Heart left ventricle (tissue), 16 donors: ENCODE data around the gene STON2. TPM values are rescaled to one million over a fixed set of nuclear protein-coding genes. Genes with fewer than 3 reads are reported as not detected.
A peak's percentile ranks its signal among the peaks of the same experiment; 100 is the strongest.

ENCODE experiments used
- ATAC-seq, 4 donors: fragments of 200-7000 bp; cut with Tn5 transposase; one replicate each; pipeline ENCODE4 v1.9.1; 2020 to 2022; ENCODE audit warnings: moderate library complexity in 4 of 4, mild to moderate bottlenecking in 3 of 4, moderate number of reproducible peaks in 1 of 4
- DNase-seq, 5 donors: peaks; one replicate each; pipeline ENCODE4 v3.0.0-alpha.2; 2020
- H3K27ac ChIP-seq, 12 donors: fragments of 200-600 bp; sonication (generic) in 4 of 12; one replicate each; pipeline versions ENCODE4 v1.5.0 to v1.8.0; 2016 to 2022; ENCODE audit warnings: mild to moderate bottlenecking in 2 of 12
- H3K27me3 ChIP-seq, 9 donors: fragments of 200-600 bp; sonication (generic) in 2 of 9; one replicate each; pipeline versions ENCODE4 v1.5.1 to v1.8.0; 2016 to 2022; ENCODE audit warnings: mild to moderate bottlenecking in 3 of 9
- H3K36me3 ChIP-seq, 9 donors: fragments of 200-600 bp; sonication (generic) in 2 of 9; one replicate each; pipeline versions ENCODE4 v1.5.0 to v1.8.0; 2018 to 2022; ENCODE audit warnings: mild to moderate bottlenecking in 2 of 9
- H3K4me1 ChIP-seq, 12 donors: fragments of 200-600 bp; sonication (generic) in 4 of 12; one replicate each; pipeline versions ENCODE4 v1.5.0 to v1.8.0; 2016 to 2022; ENCODE audit warnings: mild to moderate bottlenecking in 3 of 12
- H3K4me3 ChIP-seq, 12 donors: fragments of 200-600 bp; sonication (generic) in 4 of 12; one replicate each; pipeline versions ENCODE4 v1.5.0 to v1.8.0; 2017 to 2022; ENCODE audit warnings: mild to moderate bottlenecking in 9 of 12, moderate library complexity in 4 of 12
- H3K9me3 ChIP-seq, 12 donors: fragments of 200-600 bp; sonication (generic) in 4 of 12; one replicate each; pipeline versions ENCODE4 v1.5.0 to v1.8.0; 2016 to 2022; ENCODE audit warnings: mild to moderate bottlenecking in 1 of 12
- POLR2A ChIP-seq, 2 donors: fragments of 450-650 bp; IDR thresholded peaks; one replicate each; pipeline ENCODE4 v1.6.1; 2017; ENCODE audit warnings: antibody characterized with exemption in 2 of 2, mild to moderate bottlenecking in 2 of 2, moderate library complexity in 2 of 2
- WGBS, 4 donors: extraction: QIAGEN DNeasy Blood & Tissue Kit in 2 of 4; methylation state at CpG; one replicate each; pipeline versions ENCODE4 v1.1.5 to v1.1.7; 2013 to 2018; 5-methylcytosine and 5-hydroxymethylcytosine counted together
- intact Hi-C, 10 donors: fragments of 100-400 bp; cut with DNase I; formaldehyde crosslinking; loops; one replicate each; pipeline versions ENCODE4 v1.11.1 to v1.14.2; 2022
- polyA plus RNA-seq, 2 donors: library from polyadenylated mRNA; stranded (reverse); fragments of 200-250 nt; gene quantifications; one replicate each; pipeline ENCODE4 v1.2.3, GENCODE V29; 2013
- total RNA-seq, 9 donors: library from RNA; depleted of rRNA in 2 of 9; stranded (reverse); fragments of >200 nt in 2 of 9; fragmentation: NEBNext Ultra II Directional in 3 of 9; extraction: Animal tissue kit (Norgen Biotek cat#: 25700) in 3 of 9; gene quantifications; one replicate each; pipeline versions ENCODE4 v1.1.0 to v1.2.4, GENCODE V29; 2016 to 2023
- TF ChIP-seq, protein P1 (sequence below), 12 donors: fragments of 200-600 bp; sonication (generic) in 4 of 12; IDR thresholded peaks; one replicate each; pipeline versions ENCODE4 v1.5.0 to v1.8.0; 2018 to 2022; ENCODE audit warnings: antibody characterized with exemption in 12 of 12, mild to moderate bottlenecking in 5 of 12
- donor health status: ischemic (EF 13 %, LVEDD 7.1; RV severe dilation, severe dysfunction).
- donor health status: healthy with polysubstance abuse.
- donor health status: DM: no; HTN: yes; CAD: no.
- donor health status: DM: no; HTN: no; CAD: no.
- donor health status: ischemic (EF 25% LVEDD 6.9; RV normal size, moderate dysfunction).
- donor health status: ischemic (EF 25% LVEDD 5.7; RV mildly dilated, moderate dysfunction).
- donor health status: healthy.
- donor health status: DM: yes; HTN: yes; CAD: no.
- donor health status: ischemic (EF 35%, LVEDD 5.7; RV mildly dilated, moderate dysfunction).
- donor health status: nonischemic (EF 11% LVEDD 7.7; RV severe dilation, severe dysfunction).
- donor health status: DM: yes; HTN: yes; CAD: no.
- donor health status: PGD.
- donor health status: ischemic (EF 29% LVEDD 5.4; RV normal size, mild dysfunction).
- donor health status: nonischemic (EF 23%, LVEDD 6.1; RV moderate dilation, normal function).

Gene STON2
- total and polyA plus RNA-seq, 11 donors, result 0.28 to 27.5 (median 7.0) TPM

DNA sequence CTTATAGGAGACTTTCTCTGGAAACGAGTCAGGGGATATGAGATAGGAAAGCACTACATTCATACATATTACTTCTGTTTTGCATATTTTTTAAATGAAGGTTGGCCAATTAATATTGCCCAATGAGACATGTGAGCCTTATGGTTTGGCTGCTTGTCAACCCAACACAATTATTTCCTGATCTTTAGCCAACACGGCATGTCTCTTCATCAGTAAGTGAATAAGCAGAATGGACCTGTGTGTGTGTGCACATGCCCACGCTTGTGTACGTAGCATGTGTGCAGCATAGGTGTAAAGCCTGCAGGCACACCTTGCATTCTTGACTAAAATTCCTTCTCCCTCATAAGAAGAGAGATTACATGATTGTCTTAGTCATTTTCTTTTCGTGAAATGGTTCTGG, 88.3 kb downstream of the STON2 start:
- no peaks in the 10 kb centered on the region for H3K36me3 ChIP-seq
- H3K4me1 ChIP-seq, result peaks cover 0 to 20% (median 2%) of the 10 kb centered on the region in 12 donors
- H3K27me3 ChIP-seq, result peaks cover 0 to 6% (median 0%) of the 10 kb centered on the region in 9 donors
- no peak for TF ChIP-seq POLR2A (IDR thresholded peaks at IDR 0.05)
- TF ChIP-seq, protein P1, sequence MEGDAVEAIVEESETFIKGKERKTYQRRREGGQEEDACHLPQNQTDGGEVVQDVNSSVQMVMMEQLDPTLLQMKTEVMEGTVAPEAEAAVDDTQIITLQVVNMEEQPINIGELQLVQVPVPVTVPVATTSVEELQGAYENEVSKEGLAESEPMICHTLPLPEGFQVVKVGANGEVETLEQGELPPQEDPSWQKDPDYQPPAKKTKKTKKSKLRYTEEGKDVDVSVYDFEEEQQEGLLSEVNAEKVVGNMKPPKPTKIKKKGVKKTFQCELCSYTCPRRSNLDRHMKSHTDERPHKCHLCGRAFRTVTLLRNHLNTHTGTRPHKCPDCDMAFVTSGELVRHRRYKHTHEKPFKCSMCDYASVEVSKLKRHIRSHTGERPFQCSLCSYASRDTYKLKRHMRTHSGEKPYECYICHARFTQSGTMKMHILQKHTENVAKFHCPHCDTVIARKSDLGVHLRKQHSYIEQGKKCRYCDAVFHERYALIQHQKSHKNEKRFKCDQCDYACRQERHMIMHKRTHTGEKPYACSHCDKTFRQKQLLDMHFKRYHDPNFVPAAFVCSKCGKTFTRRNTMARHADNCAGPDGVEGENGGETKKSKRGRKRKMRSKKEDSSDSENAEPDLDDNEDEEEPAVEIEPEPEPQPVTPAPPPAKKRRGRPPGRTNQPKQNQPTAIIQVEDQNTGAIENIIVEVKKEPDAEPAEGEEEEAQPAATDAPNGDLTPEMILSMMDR (IDR thresholded peaks at IDR 0.05), result no peak
- ATAC-seq, result no peak
- no peak for DNase-seq
- no peak overlapping the region for H3K4me3 ChIP-seq
- intact Hi-C loops, result no loop called here
- H3K9me3 ChIP-seq, result no peaks in the 10 kb centered on the region
- no peak overlapping the region for H3K27ac ChIP-seq
- 48 to 55% (median 51%) methylated on average over 5 of the region's 5 CpGs for WGBS, 4 donors

DNA sequence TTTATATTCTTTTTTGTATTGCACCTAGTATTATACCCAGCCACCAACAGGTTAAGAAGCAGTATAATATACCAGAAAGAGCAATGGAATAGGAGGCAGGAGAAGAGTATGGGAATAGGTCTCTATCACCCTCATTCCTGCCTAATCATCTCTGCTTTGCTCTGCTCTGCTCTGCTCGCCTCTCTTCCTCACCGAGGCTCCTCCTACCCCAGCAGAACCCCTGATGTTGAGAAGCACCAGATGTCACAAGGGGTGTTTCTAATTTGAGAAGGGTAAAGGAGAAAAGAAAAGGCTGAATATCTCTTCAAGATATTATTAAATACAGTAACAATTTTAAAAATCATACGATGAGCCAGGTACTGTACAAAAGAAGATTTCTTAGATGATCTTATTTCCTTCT, 89.0 kb downstream of the STON2 start:
- ATAC-seq (peak in 3 of 4 donors; percentile 38 to 67 (median 66)), DNase-seq (no peak)
- Histone ChIP-seq H3K27me3 (peaks cover 0 to 6% (median 0%) of the 10 kb centered on the region in 9 donors), H3K4me3 (no peak overlapping the region), H3K4me1 (peaks cover 0 to 19% (median 2%) of the 10 kb centered on the region in 12 donors), H3K27ac (no peak overlapping the region), H3K9me3 (no peaks in the 10 kb centered on the region), H3K36me3 (no peaks in the 10 kb centered on the region)
- intact Hi-C loops, result no loop called here
- no peak for TF ChIP-seq POLR2A (IDR thresholded peaks at IDR 0.05)
- TF ChIP-seq, protein P1 (IDR thresholded peaks at IDR 0.05), result no peak
- WGBS, 4 donors, result 15 to 19% (median 16%) methylated on average over 3 of the region's 3 CpGs

DNA sequence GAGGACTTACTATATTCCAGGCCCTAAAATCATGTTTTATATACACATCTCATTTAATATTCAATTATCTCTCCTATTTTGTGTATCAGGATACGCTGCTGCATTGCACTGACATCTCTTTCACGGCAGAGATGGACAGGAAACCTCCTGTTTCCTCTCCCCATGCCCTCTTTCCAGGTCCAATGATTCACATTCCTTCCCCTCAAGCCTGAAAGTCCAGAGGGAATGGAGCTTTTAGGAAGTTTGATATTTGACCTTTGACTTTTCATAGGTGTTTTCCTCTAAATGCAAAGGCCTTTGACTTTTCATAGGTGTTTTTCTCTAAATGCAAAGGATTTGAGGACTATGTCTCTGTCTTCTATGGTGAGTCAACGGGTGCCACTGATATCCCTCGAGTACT, 89.5 kb downstream of the STON2 start:
- H3K36me3 ChIP-seq, result no peaks in the 10 kb centered on the region
- no peak for TF ChIP-seq POLR2A (IDR thresholded peaks at IDR 0.05)
- TF ChIP-seq, protein P1 (IDR thresholded peaks at IDR 0.05), result no peak
- no peaks in the 10 kb centered on the region for H3K9me3 ChIP-seq
- ATAC-seq, result no peak
- peaks cover 0 to 6% (median 0%) of the 10 kb centered on the region in 9 donors for H3K27me3 ChIP-seq
- H3K4me3 ChIP-seq, result no peak overlapping the region
- DNase-seq, result no peak
- peaks cover 0 to 14% (median 1%) of the 10 kb centered on the region in 12 donors for H3K4me1 ChIP-seq
- 45 to 51% (median 49%) methylated on average over 4 of the region's 4 CpGs for WGBS, 4 donors
- intact Hi-C loops, result no loop called here
- H3K27ac ChIP-seq, result no peak overlapping the region

DNA sequence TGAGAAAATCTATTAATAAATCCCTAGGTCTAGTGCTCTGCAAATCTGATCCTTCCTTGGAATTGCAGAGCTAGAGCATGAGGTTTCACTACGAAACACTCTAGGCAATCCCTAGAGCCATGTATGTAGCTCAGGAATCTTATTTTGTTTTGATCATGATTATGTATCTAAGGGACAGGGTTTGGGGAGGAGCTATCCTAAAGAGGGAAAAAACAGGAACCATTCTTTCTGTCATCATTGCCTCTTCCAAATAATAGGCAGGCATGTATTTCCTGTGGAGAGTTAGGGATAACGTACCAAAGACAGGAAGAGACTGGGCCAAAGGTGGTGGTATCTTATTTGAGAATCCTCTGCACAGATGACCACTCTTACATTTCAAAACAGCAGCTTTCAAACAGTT, 90.6 kb downstream of the STON2 start:
- intact Hi-C loops, result no loop called here
- Histone ChIP-seq H3K9me3 (no peaks in the 10 kb centered on the region), H3K27me3 (peaks cover 0 to 6% (median 0%) of the 10 kb centered on the region in 9 donors), H3K36me3 (no peaks in the 10 kb centered on the region), H3K4me3 (no peak overlapping the region), H3K27ac (no peak overlapping the region), H3K4me1 (peaks cover 0 to 13% (median 0%) of the 10 kb centered on the region in 12 donors)
- TF ChIP-seq, protein P1 (IDR thresholded peaks at IDR 0.05), result no peak
- no peak for TF ChIP-seq POLR2A (IDR thresholded peaks at IDR 0.05)
- 67 to 72% (median 71%) methylated on average over 2 of the region's 2 CpGs for WGBS, 4 donors
- DNase-seq (no peak), ATAC-seq (no peak)
